Endometrium (tissue), 2 donors: ENCODE results near the gene PDIK1L.

Experiments used
- FAIRE-seq: peaks from 2 replicates; lab custom pipeline; 2012; peaks lifted over from hg19 to GRCh38; lab: Jason Lieb, UNC
- donor health status: control.
- donor health status: control.

The PDIK1L gene

GRCh38 chr1:26111530-26112406, at the start of gene PDIK1L:
TSS of gene PDIK1L (plus strand) at chr1:26111824. CDS start at chr1:26114309, 2,485 bp downstream.
- FAIRE-seq: no peak

- no peak for FAIRE-seq
Observed at GRCh38 chr1:26064553-26064952, 47.1 kb upstream of the PDIK1L start.

GRCh38 chr1:26066160-26066559, 45.5 kb upstream of the PDIK1L start:
- FAIRE-seq: no peak

GRCh38 chr1:26066857-26067256, 44.8 kb upstream of the PDIK1L start:
- no peak for FAIRE-seq

- FAIRE-seq: no peak
Observed at GRCh38 chr1:26067432-26067911, 44.2 kb upstream of the PDIK1L start, which contains the start of gene TRIM63. TSS of gene TRIM63 (minus strand) at chr1:26067630. CDS start at chr1:26067494, 136 bp downstream.

GRCh38 chr1:26069941-26070295, 41.7 kb upstream of the PDIK1L start:
- FAIRE-seq: no peak

GRCh38 chr1:26070296-26070962, 41.2 kb upstream of the PDIK1L start:
- no peak for FAIRE-seq

GRCh38 chr1:26070963-26071342, 40.7 kb upstream of the PDIK1L start:
- no peak for FAIRE-seq

GRCh38 chr1:26072305-26072704, 39.3 kb upstream of the PDIK1L start:
- FAIRE-seq: no peak

GRCh38 chr1:26075421-26076144, 36.0 kb upstream of the PDIK1L start:
- FAIRE-seq: no peak

- FAIRE-seq: no peak
Observed at GRCh38 chr1:26077524-26077923, 34.1 kb upstream of the PDIK1L start.

- FAIRE-seq: no peak
Observed at GRCh38 chr1:26078286-26079177, 33.1 kb upstream of the PDIK1L start.

- no peak for FAIRE-seq
Observed at GRCh38 chr1:26079178-26079563, 32.5 kb upstream of the PDIK1L start.

- FAIRE-seq: no peak
Observed at GRCh38 chr1:26079960-26080814, 31.4 kb upstream of the PDIK1L start.

GRCh38 chr1:26081267-26082019, 30.2 kb upstream of the PDIK1L start:
- FAIRE-seq: no peak

GRCh38 chr1:26082020-26082350, 29.6 kb upstream of the PDIK1L start:
- no peak for FAIRE-seq

GRCh38 chr1:26083208-26083607, 28.4 kb upstream of the PDIK1L start:
- FAIRE-seq: no peak

- FAIRE-seq: no peak
Observed at GRCh38 chr1:26084091-26084561, 27.5 kb upstream of the PDIK1L start.

GRCh38 chr1:26084844-26085243, 26.8 kb upstream of the PDIK1L start:
- FAIRE-seq: no peak

- FAIRE-seq: no peak
Observed at GRCh38 chr1:26089125-26089524, 22.5 kb upstream of the PDIK1L start.
